HepG2 (cell line): ENCODE measurements around the gene SYNE3. TPM values are rescaled to one million over a fixed set of nuclear protein-coding genes. Genes with fewer than 3 reads are reported as not detected.

Source experiments
- ATAC-seq: fragments of 200-7000 bp; cut with Tn5 transposase; 3 replicates; pipeline ENCODE4 v1.9.1; 2020; ENCODE audit warnings: mild to moderate bottlenecking, moderate library complexity
- BruUV-seq: library from RNA; stranded (reverse); fragments of 400-500 nt; replicated peaks from 2 replicates; lab custom pipeline; 2021; lab: Mats Ljungman, UMichigan
- CTCF ChIA-PET: fragments of 300-600 bp; formaldehyde crosslinking; extraction: SDS; loops from one replicate; lab custom pipeline; 2021; ENCODE audit warnings: low total read pairs, inconsistent platforms, low intra/inter-chr PET ratio; lab: Yijun Ruan, JAX
- POLR2A ChIA-PET: fragments of 350-600 bp; sonication (Branson Sonifier 250); formaldehyde crosslinking; loops from one replicate; lab custom pipeline; 2020; ENCODE audit warnings: antibody characterized with exemption, inconsistent platforms; lab: Yijun Ruan, JAX
- DNase-seq: peaks from one replicate; pipeline ENCODE4 v3.0.0-alpha.2; 2015; ENCODE audit warnings: low spot score
- FAIRE-seq: peaks from 3 replicates; lab custom pipeline; 2011; peaks lifted over from hg19 to GRCh38; lab: Jason Lieb, UNC
- H2AFZ ChIP-seq: one replicate; pipeline ENCODE4 v1.6.1; 2011; ENCODE audit warnings: low read length, inconsistent platforms
- H3K27ac ChIP-seq: fragments of 300-600 bp; 3 replicates; pipeline ENCODE4 v1.8.0; 2011; ENCODE audit warnings: mixed run types, mild to moderate bottlenecking, mixed read lengths, low read length, inconsistent platforms; ENCODE audit not compliant: insufficient read depth; ENCODE audit errors: extremely low read length
- H3K27me3 ChIP-seq, 2 experiments: fragments of 200-600 bp in 1 of 2; 2 replicates in 1 of 2; 3 replicates in 1 of 2; pipeline versions ENCODE4 v1.6.0 to v1.8.0; 2011; ENCODE audit warnings: low read length in 2 of 2, mild to moderate bottlenecking in 2 of 2, moderate library complexity in 2 of 2, inconsistent platforms in 1 of 2; ENCODE audit not compliant: insufficient read depth in 2 of 2, control insufficient read depth in 1 of 2
- H3K36me3 ChIP-seq, 2 experiments: fragments of 200-600 bp in 1 of 2; replicated peaks in 1 of 2; 2 replicates in 1 of 2; 3 replicates in 1 of 2; pipeline versions ENCODE4 v1.5.1 to v1.8.0; 2011; ENCODE audit warnings: low read length in 2 of 2, inconsistent platforms in 1 of 2; ENCODE audit not compliant: insufficient read depth in 2 of 2, control insufficient read depth in 1 of 2
- H3K4me1 ChIP-seq: 2 replicates; pipeline ENCODE4 v1.5.1; 2012; ENCODE audit warnings: low read length, inconsistent platforms; ENCODE audit not compliant: insufficient read depth
- H3K4me2 ChIP-seq: 2 replicates; pipeline ENCODE4 v1.6.0; 2011; ENCODE audit warnings: low read depth, low read length, inconsistent platforms
- H3K4me3 ChIP-seq, 3 experiments: fragments of 200-600 bp in 1 of 3; sonication (generic), shearing (Covaris generic) in 1 of 3; replicated peaks in 1 of 3; 2 replicates each; pipeline ENCODE4 v1.5.1; 2011 to 2016; ENCODE audit warnings: low read length in 3 of 3, inconsistent platforms in 2 of 3, low read depth in 2 of 3, mild to moderate bottlenecking in 2 of 3, control low read depth in 1 of 3, mixed read lengths in 1 of 3; ENCODE audit not compliant: insufficient read depth in 1 of 3
- H3K79me2 ChIP-seq: one replicate; pipeline ENCODE4 v1.6.1; 2011; ENCODE audit warnings: low read length, inconsistent platforms; ENCODE audit not compliant: insufficient read depth
- H3K9ac ChIP-seq: 2 replicates; pipeline ENCODE4 v1.6.0; 2011; ENCODE audit warnings: mild to moderate bottlenecking, low read depth, low read length, inconsistent platforms; ENCODE audit not compliant: insufficient read depth
- H3K9me3 ChIP-seq: 2 replicates; pipeline ENCODE4 v1.5.1; 2012; ENCODE audit warnings: mild to moderate bottlenecking, low read length
- H4K20me1 ChIP-seq: 2 replicates; pipeline ENCODE4 v1.6.0; 2011; ENCODE audit warnings: inconsistent platforms, mild to moderate bottlenecking, low read length, moderate library complexity; ENCODE audit not compliant: insufficient read depth
- FOXK2 ChIP-seq: fragments of 450-650 bp; IDR thresholded peaks from 2 replicates; pipeline ENCODE4 v1.6.1; 2016
- HNF4G ChIP-seq, 2 experiments: sonication (generic) in 1 of 2; formaldehyde crosslinking in 1 of 2; IDR thresholded peaks; 2 replicates each; pipeline versions ENCODE4 v1.4.0 to v1.6.1; 2011 to 2020; ENCODE audit warnings: borderline replicate concordance in 2 of 2, low read depth in 2 of 2, mild to moderate bottlenecking in 2 of 2, low read length in 1 of 2, missing genetic modification reagents in 1 of 2, moderate library complexity in 1 of 2
- HOXA3 ChIP-seq: sonication (generic); formaldehyde crosslinking; IDR thresholded peaks from 2 replicates; pipeline ENCODE4 v1.5.0; 2020; ENCODE audit warnings: missing genetic modification reagents
- JUND ChIP-seq: sonication (generic); formaldehyde crosslinking; IDR thresholded peaks from 2 replicates; pipeline ENCODE4 v1.8.0; 2022; ENCODE audit warnings: mild to moderate bottlenecking, missing genetic modification reagents
- MYC ChIP-seq: sonication (generic); formaldehyde crosslinking; IDR thresholded peaks from 2 replicates; pipeline ENCODE4 v1.9.0; 2021; ENCODE audit warnings: missing genetic modification reagents, borderline replicate concordance
- PCBP1 ChIP-seq: fragments of 200-400 bp; formaldehyde crosslinking; IDR thresholded peaks from 2 replicates; pipeline ENCODE4 v1.6.1; 2017; ENCODE audit warnings: mild to moderate bottlenecking, low read depth, low read length, borderline replicate concordance
- SIX4 ChIP-seq: sonication (generic); formaldehyde crosslinking; IDR thresholded peaks from 2 replicates; pipeline ENCODE4 v1.4.0; 2020; ENCODE audit warnings: missing genetic modification reagents
- SOX13 ChIP-seq, 3 experiments: fragments of 450-650 bp in 1 of 3; sonication (generic) in 1 of 3; formaldehyde crosslinking in 1 of 3; IDR thresholded peaks in 2 of 3; conservative IDR thresholded peaks in 1 of 3; 2 replicates each; pipeline versions ENCODE4 v1.5.0 to v1.6.1; 2016 to 2020; ENCODE audit warnings: antibody characterized with exemption in 1 of 3, mild to moderate bottlenecking in 1 of 3, missing compliant biosample characterization in 1 of 3, missing genetic modification reagents in 1 of 3, moderate library complexity in 1 of 3
- SOX5 ChIP-seq: IDR thresholded peaks from 2 replicates; pipeline ENCODE4 v1.6.1; 2016; ENCODE audit warnings: borderline replicate concordance
- ZFX ChIP-seq: sonication (generic); formaldehyde crosslinking; IDR thresholded peaks from 2 replicates; pipeline ENCODE4 v1.4.0; 2020; ENCODE audit warnings: mild to moderate bottlenecking, low read depth, missing genetic modification reagents, moderate library complexity
- ZNF354B ChIP-seq: sonication (generic); formaldehyde crosslinking; IDR thresholded peaks from 2 replicates; pipeline ENCODE4 v1.8.0; 2022; ENCODE audit warnings: mild to moderate bottlenecking, missing genetic modification reagents
- ZNF558 ChIP-seq: sonication (generic); formaldehyde crosslinking; IDR thresholded peaks from 2 replicates; pipeline ENCODE4 v1.9.0; 2022; ENCODE audit warnings: mild to moderate bottlenecking, missing genetic modification reagents, borderline replicate concordance
- ZNF589 ChIP-seq: sonication (generic); formaldehyde crosslinking; conservative IDR thresholded peaks from 2 replicates; pipeline ENCODE4 v1.8.0; 2022; ENCODE audit warnings: mild to moderate bottlenecking, moderate library complexity, missing genetic modification reagents
- ZSCAN29 ChIP-seq: sonication (generic); formaldehyde crosslinking; conservative IDR thresholded peaks from 2 replicates; pipeline ENCODE4 v1.4.0; 2020; ENCODE audit warnings: mild to moderate bottlenecking, missing genetic modification reagents
- WGBS: methylation state at CpG from one replicate; pipeline ENCODE4 v1.1.6; 2017; ENCODE audit warnings: low lambda C conversion rate; 5-methylcytosine and 5-hydroxymethylcytosine counted together
- in situ Hi-C: cut with HindIII; loops from 2 replicates; pipeline ENCODE4 v1.10.0; 2017; ENCODE audit warnings: low pct_unique_long_range_greater_than_20kb; ENCODE audit not compliant: extremely low pct_ligation_motif_present
- intact Hi-C: fragments of 100-400 bp; cut with micrococcal nuclease; formaldehyde crosslinking; loops from one replicate; pipeline ENCODE4 v1.10.0; 2022; ENCODE audit not compliant: unreplicated experiment
- polyA plus RNA-seq, 8 experiments: library from polyadenylated mRNA; depleted of rRNA in 3 of 8; stranded (reverse) in 7 of 8; unstranded in 1 of 8; fragments of >200 nt; fragmentation: Illumina TruSeq in 4 of 8; extraction: Trizol in 4 of 8; gene quantifications; 2 replicates each; pipeline versions ENCODE4 v1.2.1 to v1.2.3, GENCODE V29; 2011 to 2016; ENCODE audit warnings: low read depth in 4 of 8, missing spikeins in 1 of 8, mixed read lengths in 1 of 8; ENCODE audit not compliant: insufficient read depth in 1 of 8
- total RNA-seq, 5 experiments: library from RNA; depleted of rRNA; stranded (reverse); fragments of >200 nt; fragmentation: Illumina TruSeq; extraction: Trizol; gene quantifications; 2 replicates each; pipeline ENCODE4 v1.2.3, GENCODE V29; 2016; ENCODE audit warnings: low read depth in 1 of 5
- TF ChIP-seq, protein P1 (sequence below): IDR thresholded peaks from 2 replicates; pipeline ENCODE4 v1.6.1; 2016
- TF ChIP-seq, protein P2 (sequence below): sonication (generic); formaldehyde crosslinking; IDR thresholded peaks from 2 replicates; pipeline ENCODE4 v1.4.0; 2020; ENCODE audit warnings: missing genetic modification reagents

SYNE3 gene
- total and polyA plus RNA-seq, 2 of the 13 experiments (the other 11 are each of a cell fraction or from before 2014, with no cell fraction given), result 7.8 to 8.0 TPM

DNA sequence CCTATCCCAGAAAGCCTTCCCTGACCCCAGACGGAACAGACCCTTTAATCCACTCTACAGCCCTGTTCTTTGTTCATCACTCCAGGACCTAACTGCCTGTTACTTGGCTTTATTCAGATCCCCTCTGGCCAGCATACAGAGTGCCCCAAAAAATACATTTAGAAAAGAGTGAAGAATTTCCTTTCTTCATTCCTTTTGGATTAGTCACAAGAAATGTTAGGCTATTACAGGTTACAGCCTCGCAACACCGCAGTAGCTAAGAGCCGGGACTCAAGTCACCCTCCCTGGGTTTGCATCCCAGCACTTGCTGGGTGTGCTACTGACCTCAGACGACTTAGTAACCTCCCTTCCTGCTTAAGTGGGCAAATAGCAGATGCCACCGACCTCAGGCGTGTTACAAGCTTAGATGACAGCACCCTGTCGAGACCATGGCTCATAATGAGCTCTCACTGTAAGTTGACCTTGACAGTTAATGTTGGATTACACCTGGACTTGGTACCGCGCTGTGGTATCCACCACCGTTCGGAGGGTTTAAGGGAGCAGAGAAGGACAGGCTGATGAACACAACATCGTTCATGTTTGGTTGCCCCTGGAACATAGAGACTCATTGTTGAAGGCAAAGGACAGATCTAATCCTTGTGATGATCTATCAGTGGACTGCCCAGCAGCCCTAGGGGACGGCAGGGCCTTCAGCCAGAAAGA is 31.3 kb upstream of the SYNE3 start (continued):
- peak; percentile 76; the same call in 1 of the 2 replicates for TF ChIP-seq SOX5 (CRISPR knock-in tag)
- TF ChIP-seq, protein P1, sequence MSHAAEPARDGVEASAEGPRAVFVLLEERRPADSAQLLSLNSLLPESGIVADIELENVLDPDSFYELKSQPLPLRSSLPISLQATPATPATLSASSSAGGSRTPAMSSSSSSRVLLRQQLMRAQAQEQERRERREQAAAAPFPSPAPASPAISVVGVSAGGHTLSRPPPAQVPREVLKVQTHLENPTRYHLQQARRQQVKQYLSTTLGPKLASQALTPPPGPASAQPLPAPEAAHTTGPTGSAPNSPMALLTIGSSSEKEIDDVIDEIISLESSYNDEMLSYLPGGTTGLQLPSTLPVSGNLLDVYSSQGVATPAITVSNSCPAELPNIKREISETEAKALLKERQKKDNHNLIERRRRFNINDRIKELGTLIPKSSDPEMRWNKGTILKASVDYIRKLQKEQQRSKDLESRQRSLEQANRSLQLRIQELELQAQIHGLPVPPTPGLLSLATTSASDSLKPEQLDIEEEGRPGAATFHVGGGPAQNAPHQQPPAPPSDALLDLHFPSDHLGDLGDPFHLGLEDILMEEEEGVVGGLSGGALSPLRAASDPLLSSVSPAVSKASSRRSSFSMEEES (CRISPR knock-in tag), result 0 out of 2 replicates have a peak, but pooled peaks have one; percentile 49
- TF ChIP-seq HNF4G (IDR thresholded peaks at IDR 0.05; ENCODE audit: borderline replicate concordance, low read depth, low read length), result peak; percentile 58; the same call in 1 of the 2 replicates
- TF ChIP-seq HNF4G (CRISPR knock-in tag; IDR thresholded peaks at IDR 0.05; ENCODE audit: borderline replicate concordance, low read depth), result peak; percentile 68; the same call in 1 of the 2 replicates
- TF ChIP-seq MYC, result peak; percentile 45; the same call in 1 of the 2 replicates
- peak; percentile 42; the same call in 1 of the 2 replicates for TF ChIP-seq ZSCAN29
- TF ChIP-seq ZNF558 (CRISPR knock-in tag), result peak; percentile 48; the same call in 1 of the 2 replicates
- TF ChIP-seq ZNF354B (CRISPR knock-in tag), result no peak
- peak; percentile 33 for TF ChIP-seq ZFX (CRISPR knock-in tag)
- TF ChIP-seq ZNF589, result 0 out of 2 replicates have a peak, but pooled peaks have one; percentile 50
- peak; percentile 89 for TF ChIP-seq JUND (CRISPR knock-in tag)
- peak; percentile 50; the same call in 1 of the 2 replicates for TF ChIP-seq FOXK2

DNA sequence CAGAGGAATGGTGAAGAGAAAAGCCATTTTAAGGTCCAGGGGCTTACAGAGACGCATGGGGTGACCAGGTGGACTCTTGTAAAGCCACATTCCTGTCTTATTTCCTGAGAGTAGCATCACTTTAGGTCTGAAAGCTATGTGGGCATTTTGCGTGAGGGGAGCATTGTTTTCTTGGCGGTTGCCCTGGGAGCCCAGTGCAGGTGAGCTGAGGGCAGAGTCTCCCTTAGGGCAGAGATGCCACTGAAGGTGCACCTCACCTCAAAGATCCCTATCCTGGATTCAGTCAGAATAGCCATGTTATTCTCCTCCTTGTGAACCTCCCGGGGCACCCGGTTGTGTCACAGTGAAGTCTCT is 30.8 kb upstream of the SYNE3 start:
- peak overlapping the region; percentile 90 for H3K27ac ChIP-seq
- TF ChIP-seq, protein P2, sequence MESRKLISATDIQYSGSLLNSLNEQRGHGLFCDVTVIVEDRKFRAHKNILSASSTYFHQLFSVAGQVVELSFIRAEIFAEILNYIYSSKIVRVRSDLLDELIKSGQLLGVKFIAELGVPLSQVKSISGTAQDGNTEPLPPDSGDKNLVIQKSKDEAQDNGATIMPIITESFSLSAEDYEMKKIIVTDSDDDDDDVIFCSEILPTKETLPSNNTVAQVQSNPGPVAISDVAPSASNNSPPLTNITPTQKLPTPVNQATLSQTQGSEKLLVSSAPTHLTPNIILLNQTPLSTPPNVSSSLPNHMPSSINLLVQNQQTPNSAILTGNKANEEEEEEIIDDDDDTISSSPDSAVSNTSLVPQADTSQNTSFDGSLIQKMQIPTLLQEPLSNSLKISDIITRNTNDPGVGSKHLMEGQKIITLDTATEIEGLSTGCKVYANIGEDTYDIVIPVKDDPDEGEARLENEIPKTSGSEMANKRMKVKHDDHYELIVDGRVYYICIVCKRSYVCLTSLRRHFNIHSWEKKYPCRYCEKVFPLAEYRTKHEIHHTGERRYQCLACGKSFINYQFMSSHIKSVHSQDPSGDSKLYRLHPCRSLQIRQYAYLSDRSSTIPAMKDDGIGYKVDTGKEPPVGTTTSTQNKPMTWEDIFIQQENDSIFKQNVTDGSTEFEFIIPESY (CRISPR knock-in tag), result 0 out of 2 replicates have a peak, but pooled peaks have one; percentile 47
- TF ChIP-seq SIX4 (CRISPR knock-in tag) (no peak), SOX13 (IDR thresholded peaks at IDR 0.05) (no peak), SOX13 (CRISPR knock-in tag; conservative IDR thresholded peaks at IDR 0.05 in 1 of 2, IDR thresholded peaks at IDR 0.05 in 1 of 2) (no peak), PCBP1 (no peak), HOXA3 (CRISPR knock-in tag) (no peak)
- ChIA-PET POLR2A (interaction anchor here (1.2 to 7.1 kb wide), 7 partner anchors 9 to 120 kb away, joined by 3 to 183 read pairs (median 13); partner anchors contain the start of genes GLRX5 and SYNE3), CTCF (interaction anchor here (2.1 kb wide), 1 partner anchor 14 kb away, joined by 5 read pairs; no protein-coding TSS in a partner anchor)
- intact Hi-C loops (no loop called here), in situ Hi-C loops (no loop called here)
- BruUV-seq, result no TSS peak
- H3K9me3 ChIP-seq, result no peaks in the 10 kb centered on the region
- no peak overlapping the region for H2AFZ ChIP-seq
- H3K27me3 ChIP-seq, result no peaks in the 10 kb centered on the region
- FAIRE-seq, result no peak
- no peak for DNase-seq
- peak overlapping the region; percentile 48; the same call in 1 of the 2 replicates for H3K9ac ChIP-seq
- peak overlapping the region in 2 of 3 experiments; percentile 13 to 45; a peak in 2 of 6 replicates for H3K4me3 ChIP-seq
- peak overlapping the region; percentile 66 for H3K4me2 ChIP-seq
- H3K79me2 ChIP-seq, result peaks cover 47% of the 10 kb centered on the region
- H4K20me1 ChIP-seq, result peaks cover 10% of the 10 kb centered on the region
- ATAC-seq, result no peak
- H3K4me1 ChIP-seq, result peaks cover 65% of the 10 kb centered on the region
- WGBS, result 40% methylated on average over 3 of the region's 5 CpGs
- peaks cover 12 to 29% of the 10 kb centered on the region in 2 experiments for H3K36me3 ChIP-seq
